NCI-H1092 (cell line): ENCODE data around the gene EIF2B2.
"Not testable (repeated sequence)": the region's sequence is repeated elsewhere in the genome, so short reads cannot be mapped to it uniquely, and the experiment has no call there.

Experiments
- DNase-seq: peaks from one replicate; lab custom pipeline; 2025; lab: John Stamatoyannopoulos, UW

The EIF2B2 gene

GRCh38 chr14:74994182-74994581, 8.5 kb upstream of the EIF2B2 start:
- not testable (repeated sequence) for DNase-seq

- not testable (repeated sequence) for DNase-seq
These were observed 6.9 kb upstream of the EIF2B2 start for GRCh38 chr14:74995781-74996180.

GRCh38 chr14:75001261-75001660, 1.5 kb upstream of the EIF2B2 start:
- no peak for DNase-seq

- no peak for DNase-seq
These were observed 822 bp upstream of the EIF2B2 start for GRCh38 chr14:75001899-75002298.

GRCh38 chr14:75003250-75004027, 718 bp downstream of the EIF2B2 start:
- no peak for DNase-seq

GRCh38 chr14:75005357-75005756, 2.6 kb downstream of the EIF2B2 start:
- DNase-seq: no peak

GRCh38 chr14:75009176-75009575, 6.5 kb downstream of the EIF2B2 start:
- DNase-seq: no peak

GRCh38 chr14:75010472-75011093, 7.9 kb downstream of the EIF2B2 start:
- DNase-seq: no peak

- no peak for DNase-seq
These were observed 8.8 kb downstream of the EIF2B2 start for GRCh38 chr14:75011356-75011994.

- no peak for DNase-seq
These were observed 10.6 kb downstream of the EIF2B2 start for GRCh38 chr14:75013290-75013689.

GRCh38 chr14:75015496-75015895, 12.8 kb downstream of the EIF2B2 start:
- DNase-seq: no peak

GRCh38 chr14:75016815-75017214, 14.1 kb downstream of the EIF2B2 start:
- DNase-seq: no peak

GRCh38 chr14:75018694-75019093, 16.0 kb downstream of the EIF2B2 start:
- no peak for DNase-seq

- no peak for DNase-seq
These were observed 19.9 kb downstream of the EIF2B2 start for GRCh38 chr14:75022655-75023054.

- DNase-seq: no peak
These were observed 20.4 kb downstream of the EIF2B2 start for GRCh38 chr14:75023108-75023507.

- DNase-seq: no peak
These were observed 22.4 kb downstream of the EIF2B2 start for GRCh38 chr14:75025082-75025481.

GRCh38 chr14:75025876-75026275, 23.2 kb downstream of the EIF2B2 start:
- no peak for DNase-seq

GRCh38 chr14:75030147-75030546, 27.4 kb downstream of the EIF2B2 start:
- DNase-seq: no peak

- no peak for DNase-seq
These were observed 30.2 kb downstream of the EIF2B2 start for GRCh38 chr14:75032939-75033338.

GRCh38 chr14:75040507-75040906, 37.8 kb downstream of the EIF2B2 start:
- DNase-seq: no peak

- DNase-seq: no peak
These were observed 38.2 kb downstream of the EIF2B2 start for GRCh38 chr14:75040959-75041358.

- DNase-seq: no peak
These were observed 38.9 kb downstream of the EIF2B2 start for GRCh38 chr14:75041613-75042012.

GRCh38 chr14:75042035-75042434, 39.3 kb downstream of the EIF2B2 start:
- DNase-seq: no peak
